ENCODE data around the gene NWD2.

Gene NWD2

GRCh38 chr4:37442062-37442323, 197.4 kb downstream of the NWD2 start:
- H3K36me3 ChIP-seq (ENCODE audit: control insufficient read depth in 2 of 2, insufficient read depth in 1 of 2, low read length in 2 of 2), result no peaks in the 10 kb centered on the region
- no peak overlapping the region for H3K27ac ChIP-seq (ENCODE audit: extremely low read depth, low read depth, low read length)
- no peaks in the 10 kb centered on the region for H3K9me3 ChIP-seq (ENCODE audit: control insufficient read depth, insufficient read depth, low read depth, low read length)
- POLR2A ChIA-PET, result no interaction called here
- TF ChIP-seq, protein P1, sequence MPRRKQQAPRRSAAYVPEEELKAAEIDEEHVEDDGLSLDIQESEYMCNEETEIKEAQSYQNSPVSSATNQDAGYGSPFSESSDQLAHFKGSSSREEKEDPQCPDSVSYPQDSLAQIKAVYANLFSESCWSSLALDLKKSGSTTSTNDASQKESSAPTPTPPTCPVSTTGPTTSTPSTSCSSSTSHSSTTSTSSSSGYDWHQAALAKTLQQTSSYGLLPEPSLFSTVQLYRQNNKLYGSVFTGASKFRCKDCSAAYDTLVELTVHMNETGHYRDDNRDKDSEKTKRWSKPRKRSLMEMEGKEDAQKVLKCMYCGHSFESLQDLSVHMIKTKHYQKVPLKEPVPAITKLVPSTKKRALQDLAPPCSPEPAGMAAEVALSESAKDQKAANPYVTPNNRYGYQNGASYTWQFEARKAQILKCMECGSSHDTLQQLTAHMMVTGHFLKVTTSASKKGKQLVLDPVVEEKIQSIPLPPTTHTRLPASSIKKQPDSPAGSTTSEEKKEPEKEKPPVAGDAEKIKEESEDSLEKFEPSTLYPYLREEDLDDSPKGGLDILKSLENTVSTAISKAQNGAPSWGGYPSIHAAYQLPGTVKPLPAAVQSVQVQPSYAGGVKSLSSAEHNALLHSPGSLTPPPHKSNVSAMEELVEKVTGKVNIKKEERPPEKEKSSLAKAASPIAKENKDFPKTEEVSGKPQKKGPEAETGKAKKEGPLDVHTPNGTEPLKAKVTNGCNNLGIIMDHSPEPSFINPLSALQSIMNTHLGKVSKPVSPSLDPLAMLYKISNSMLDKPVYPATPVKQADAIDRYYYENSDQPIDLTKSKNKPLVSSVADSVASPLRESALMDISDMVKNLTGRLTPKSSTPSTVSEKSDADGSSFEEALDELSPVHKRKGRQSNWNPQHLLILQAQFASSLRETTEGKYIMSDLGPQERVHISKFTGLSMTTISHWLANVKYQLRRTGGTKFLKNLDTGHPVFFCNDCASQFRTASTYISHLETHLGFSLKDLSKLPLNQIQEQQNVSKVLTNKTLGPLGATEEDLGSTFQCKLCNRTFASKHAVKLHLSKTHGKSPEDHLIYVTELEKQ (tag by site-specific recombination; IDR thresholded peaks at IDR 0.05; ENCODE audit: borderline replicate concordance), result no peak
- no peak for TF ChIP-seq ZNF266 (tag by site-specific recombination; IDR thresholded peaks at IDR 0.05; ENCODE audit: low read depth)
- no peak for TF ChIP-seq ZNF544 (tag by site-specific recombination; IDR thresholded peaks at IDR 0.05)
- 0 out of 2 replicates have a peak, but pooled peaks have one; percentile 6 for TF ChIP-seq ZNF366 (tag by site-specific recombination; conservative IDR thresholded peaks at IDR 0.05)
- TF ChIP-seq ZNF747 (tag by site-specific recombination; IDR thresholded peaks at IDR 0.05), result no peak
- TF ChIP-seq TRIM28 (IDR thresholded peaks at IDR 0.05; ENCODE audit: borderline replicate concordance, low read length), result no peak
- TF ChIP-seq ZXDB (tag by site-specific recombination; IDR thresholded peaks at IDR 0.05), result no peak
- TF ChIP-seq, protein P2, sequence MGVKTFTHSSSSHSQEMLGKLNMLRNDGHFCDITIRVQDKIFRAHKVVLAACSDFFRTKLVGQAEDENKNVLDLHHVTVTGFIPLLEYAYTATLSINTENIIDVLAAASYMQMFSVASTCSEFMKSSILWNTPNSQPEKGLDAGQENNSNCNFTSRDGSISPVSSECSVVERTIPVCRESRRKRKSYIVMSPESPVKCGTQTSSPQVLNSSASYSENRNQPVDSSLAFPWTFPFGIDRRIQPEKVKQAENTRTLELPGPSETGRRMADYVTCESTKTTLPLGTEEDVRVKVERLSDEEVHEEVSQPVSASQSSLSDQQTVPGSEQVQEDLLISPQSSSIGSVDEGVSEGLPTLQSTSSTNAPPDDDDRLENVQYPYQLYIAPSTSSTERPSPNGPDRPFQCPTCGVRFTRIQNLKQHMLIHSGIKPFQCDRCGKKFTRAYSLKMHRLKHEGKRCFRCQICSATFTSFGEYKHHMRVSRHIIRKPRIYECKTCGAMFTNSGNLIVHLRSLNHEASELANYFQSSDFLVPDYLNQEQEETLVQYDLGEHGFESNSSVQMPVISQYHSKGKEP (tag by site-specific recombination; IDR thresholded peaks at IDR 0.05), result no peak
- no peak for TF ChIP-seq ZNF146 (tag by site-specific recombination; IDR thresholded peaks at IDR 0.05)
- no peak for TF ChIP-seq ZNF677 (tag by site-specific recombination; IDR thresholded peaks at IDR 0.05)
- TF ChIP-seq ZNF335 (tag by site-specific recombination; conservative IDR thresholded peaks at IDR 0.05), result 0 out of 2 replicates have a peak, but pooled peaks have one; percentile 23
- TF ChIP-seq, protein P3, sequence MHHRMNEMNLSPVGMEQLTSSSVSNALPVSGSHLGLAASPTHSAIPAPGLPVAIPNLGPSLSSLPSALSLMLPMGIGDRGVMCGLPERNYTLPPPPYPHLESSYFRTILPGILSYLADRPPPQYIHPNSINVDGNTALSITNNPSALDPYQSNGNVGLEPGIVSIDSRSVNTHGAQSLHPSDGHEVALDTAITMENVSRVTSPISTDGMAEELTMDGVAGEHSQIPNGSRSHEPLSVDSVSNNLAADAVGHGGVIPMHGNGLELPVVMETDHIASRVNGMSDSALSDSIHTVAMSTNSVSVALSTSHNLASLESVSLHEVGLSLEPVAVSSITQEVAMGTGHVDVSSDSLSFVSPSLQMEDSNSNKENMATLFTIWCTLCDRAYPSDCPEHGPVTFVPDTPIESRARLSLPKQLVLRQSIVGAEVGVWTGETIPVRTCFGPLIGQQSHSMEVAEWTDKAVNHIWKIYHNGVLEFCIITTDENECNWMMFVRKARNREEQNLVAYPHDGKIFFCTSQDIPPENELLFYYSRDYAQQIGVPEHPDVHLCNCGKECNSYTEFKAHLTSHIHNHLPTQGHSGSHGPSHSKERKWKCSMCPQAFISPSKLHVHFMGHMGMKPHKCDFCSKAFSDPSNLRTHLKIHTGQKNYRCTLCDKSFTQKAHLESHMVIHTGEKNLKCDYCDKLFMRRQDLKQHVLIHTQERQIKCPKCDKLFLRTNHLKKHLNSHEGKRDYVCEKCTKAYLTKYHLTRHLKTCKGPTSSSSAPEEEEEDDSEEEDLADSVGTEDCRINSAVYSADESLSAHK (tag by site-specific recombination; IDR thresholded peaks at IDR 0.05), result no peak
- TF ChIP-seq, protein P4, sequence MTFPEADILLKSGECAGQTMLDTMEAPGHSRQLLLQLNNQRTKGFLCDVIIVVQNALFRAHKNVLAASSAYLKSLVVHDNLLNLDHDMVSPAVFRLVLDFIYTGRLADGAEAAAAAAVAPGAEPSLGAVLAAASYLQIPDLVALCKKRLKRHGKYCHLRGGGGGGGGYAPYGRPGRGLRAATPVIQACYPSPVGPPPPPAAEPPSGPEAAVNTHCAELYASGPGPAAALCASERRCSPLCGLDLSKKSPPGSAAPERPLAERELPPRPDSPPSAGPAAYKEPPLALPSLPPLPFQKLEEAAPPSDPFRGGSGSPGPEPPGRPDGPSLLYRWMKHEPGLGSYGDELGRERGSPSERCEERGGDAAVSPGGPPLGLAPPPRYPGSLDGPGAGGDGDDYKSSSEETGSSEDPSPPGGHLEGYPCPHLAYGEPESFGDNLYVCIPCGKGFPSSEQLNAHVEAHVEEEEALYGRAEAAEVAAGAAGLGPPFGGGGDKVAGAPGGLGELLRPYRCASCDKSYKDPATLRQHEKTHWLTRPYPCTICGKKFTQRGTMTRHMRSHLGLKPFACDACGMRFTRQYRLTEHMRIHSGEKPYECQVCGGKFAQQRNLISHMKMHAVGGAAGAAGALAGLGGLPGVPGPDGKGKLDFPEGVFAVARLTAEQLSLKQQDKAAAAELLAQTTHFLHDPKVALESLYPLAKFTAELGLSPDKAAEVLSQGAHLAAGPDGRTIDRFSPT (tag by site-specific recombination; IDR thresholded peaks at IDR 0.05), result no peak
- TF ChIP-seq EGR2 (tag by site-specific recombination; IDR thresholded peaks at IDR 0.05; ENCODE audit: low read depth), result no peak
- TF ChIP-seq ZNF510 (tag by site-specific recombination; IDR thresholded peaks at IDR 0.05; ENCODE audit: insufficient replicate concordance), result no peak
- no peak for TF ChIP-seq ZNF354C (tag by site-specific recombination; IDR thresholded peaks at IDR 0.05; ENCODE audit: borderline replicate concordance, low read depth)
- TF ChIP-seq ZNF768 (tag by site-specific recombination; IDR thresholded peaks at IDR 0.05), result no peak
- TF ChIP-seq ZNF391 (tag by site-specific recombination; IDR thresholded peaks at IDR 0.05; ENCODE audit: borderline replicate concordance, low read depth), result no peak
- no peak for TF ChIP-seq ZNF521 (tag by site-specific recombination; IDR thresholded peaks at IDR 0.05)
- no peak for TF ChIP-seq ZNF530 (tag by site-specific recombination; IDR thresholded peaks at IDR 0.05; ENCODE audit: low read depth)
- TF ChIP-seq ZNF571 (tag by site-specific recombination; IDR thresholded peaks at IDR 0.05), result no peak
- no peak for TF ChIP-seq ZNF433 (tag by site-specific recombination; IDR thresholded peaks at IDR 0.05; ENCODE audit: low read depth)
- 0 out of 2 replicates have a peak, but pooled peaks have one; percentile 3 for TF ChIP-seq ZFP37 (tag by site-specific recombination; IDR thresholded peaks at IDR 0.05)
- no peak for TF ChIP-seq ZNF660 (tag by site-specific recombination; IDR thresholded peaks at IDR 0.05)
- H3K4me1 ChIP-seq (ENCODE audit: control insufficient read depth, insufficient read depth, low read length), result no peaks in the 10 kb centered on the region
- CTCF ChIA-PET, result interaction anchor here (0.6 to 2.2 kb wide), 5 partner anchors 9 to 534 kb away, joined by 3 to 14 read pairs (median 5); a partner anchor contains a TSS
- H3K4me3 ChIP-seq (ENCODE audit: low read depth, low read length), result no peak overlapping the region
